Hepatic stellate cell (primary cell): ENCODE measurements around the gene RAPGEF6.
"Not testable (repeated sequence)": the region's sequence is repeated elsewhere in the genome, so short reads cannot be mapped to it uniquely, and the experiment has no call there.

ENCODE experiments used
- DNase-seq: peaks from one replicate; pipeline ENCODE4 v3.0.0; 2011; ENCODE audit warnings: low spot score

Gene RAPGEF6

DNA sequence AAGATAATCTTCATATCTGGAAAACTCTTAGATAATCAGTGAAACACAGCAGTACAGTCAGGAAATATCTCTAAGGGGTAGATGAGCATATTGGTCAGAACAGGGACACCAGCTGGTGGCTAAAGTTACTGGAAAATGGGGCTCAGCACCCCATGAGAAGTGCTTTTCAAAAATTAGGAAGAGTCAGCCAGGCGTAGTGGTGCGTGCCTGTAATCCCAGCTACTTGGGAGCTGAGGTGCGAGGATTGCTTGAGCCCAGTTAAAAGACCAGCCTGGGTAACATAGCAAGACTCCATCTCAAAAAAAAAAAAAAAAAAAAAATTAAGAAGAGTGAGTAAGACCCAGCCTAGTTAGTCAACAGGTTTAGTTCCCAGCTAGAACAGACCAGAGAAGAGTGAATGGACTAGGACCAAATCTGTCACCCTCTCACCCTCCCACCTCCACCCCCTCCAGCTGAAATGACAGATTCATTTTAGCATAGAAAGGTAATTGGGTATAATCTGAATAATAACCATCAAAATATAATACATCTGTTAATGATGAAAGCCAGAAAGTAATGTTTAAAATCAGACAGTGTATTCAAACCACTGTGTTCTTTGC lies 250.3 kb downstream of the RAPGEF6 start:
- DNase-seq, result no peak

- no peak for DNase-seq
These were observed 250.9 kb downstream of the RAPGEF6 start for GRCh38 chr5:131384173-131384572.

DNA sequence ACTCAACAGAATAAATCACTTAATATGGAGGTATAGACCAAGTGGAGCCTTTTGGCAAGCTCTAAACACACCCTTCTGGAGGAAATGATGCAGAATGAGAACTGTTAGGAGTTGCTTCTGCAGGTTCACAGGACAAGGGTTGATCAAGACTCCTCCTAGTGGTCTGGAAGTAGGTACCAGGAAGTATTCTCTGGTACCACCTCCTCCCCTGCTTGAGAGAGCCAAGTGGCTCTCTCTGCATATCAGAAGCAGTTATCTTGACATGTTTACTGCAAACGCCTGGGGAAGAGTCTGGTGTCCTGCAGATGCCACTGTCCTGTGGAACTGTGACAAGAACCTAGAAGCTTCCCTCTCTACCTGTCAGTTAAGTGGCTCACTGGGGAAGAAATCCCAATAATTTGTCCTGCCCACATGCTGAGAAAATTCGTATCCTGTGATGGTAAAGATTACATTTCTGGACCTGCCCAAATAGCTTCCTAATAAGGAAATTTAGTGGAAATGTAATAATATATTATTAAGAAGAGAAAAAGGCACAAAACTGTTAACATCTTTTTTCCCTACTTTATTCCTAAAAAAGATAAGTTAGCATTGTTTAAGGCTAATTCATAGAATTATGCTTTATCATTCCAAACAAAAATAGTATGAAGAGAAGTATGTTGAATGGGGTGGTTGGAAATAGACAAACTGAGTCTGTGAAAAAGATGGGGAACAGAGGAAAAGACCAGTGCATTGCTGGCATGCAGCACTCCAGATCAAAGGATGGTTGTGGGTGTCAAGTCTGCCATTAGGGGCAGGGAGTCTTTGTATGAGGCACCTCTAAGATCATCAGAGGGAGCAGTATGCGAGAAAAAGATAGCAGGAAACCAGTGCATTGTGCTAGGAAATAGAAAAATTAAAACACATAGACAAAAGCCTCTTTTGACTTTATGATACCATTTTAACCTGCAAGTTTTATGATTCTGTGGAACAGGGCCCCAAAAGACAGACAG lies 252.3 kb downstream of the RAPGEF6 start:
- peak; percentile 44 for DNase-seq

DNA sequence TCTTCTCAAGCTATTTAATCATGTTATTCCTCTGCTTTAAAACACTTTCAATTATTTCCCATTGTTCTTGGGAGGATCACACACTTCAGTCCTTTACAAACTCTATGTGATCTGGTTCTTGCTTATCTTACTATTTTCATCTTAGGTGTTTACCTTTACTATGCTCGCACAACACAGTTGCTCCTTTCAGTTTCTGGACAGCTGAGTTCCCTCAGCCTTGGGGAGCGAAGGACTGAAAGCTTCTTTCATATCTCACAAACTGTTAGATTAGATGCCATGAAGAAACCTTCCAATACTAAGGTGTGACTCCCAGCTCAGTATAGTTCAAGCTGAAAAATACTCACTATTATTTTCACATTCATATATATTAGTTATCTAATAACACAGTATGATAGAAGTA lies 253.3 kb downstream of the RAPGEF6 start:
- no peak for DNase-seq

DNA sequence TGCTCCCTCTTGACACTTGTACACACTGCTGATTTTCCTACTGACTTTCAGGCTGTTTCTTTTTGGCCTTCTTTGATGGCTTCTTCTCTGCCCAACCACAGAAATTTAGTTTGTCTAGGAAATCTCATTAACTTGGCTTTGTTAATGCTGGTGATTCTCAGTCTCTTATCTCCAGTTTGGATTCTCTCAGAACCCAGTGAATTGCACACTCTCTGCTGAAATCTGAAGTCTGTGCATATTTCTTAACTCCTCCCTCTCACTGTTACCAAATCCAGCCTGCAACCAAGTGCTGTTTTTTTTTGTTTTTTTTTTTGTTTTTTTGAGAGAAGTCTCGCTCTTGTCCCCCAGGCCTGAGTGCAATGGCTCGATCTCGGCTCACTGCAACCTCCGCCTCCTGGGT lies 254.0 kb downstream of the RAPGEF6 start:
- no peak for DNase-seq

DNA sequence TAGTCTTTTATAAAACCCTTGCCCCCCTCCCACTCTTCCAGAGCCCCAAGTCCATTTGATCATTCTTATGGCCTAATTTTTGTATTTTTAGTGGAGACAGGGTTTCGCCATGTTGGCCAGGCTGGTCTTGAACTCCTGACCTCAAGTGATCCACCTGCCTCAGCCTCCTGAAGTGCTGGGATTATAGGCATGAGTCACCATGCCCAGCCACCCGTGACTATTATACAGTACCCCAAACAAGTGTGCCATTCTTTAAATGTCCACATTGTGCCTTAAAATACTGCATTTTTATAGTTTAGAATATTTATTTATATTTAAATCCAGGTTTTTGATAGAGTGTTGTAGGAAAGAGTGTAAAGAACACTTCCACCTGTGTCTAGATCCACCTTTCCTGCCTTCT lies 254.8 kb downstream of the RAPGEF6 start:
- not testable (repeated sequence) for DNase-seq

DNA sequence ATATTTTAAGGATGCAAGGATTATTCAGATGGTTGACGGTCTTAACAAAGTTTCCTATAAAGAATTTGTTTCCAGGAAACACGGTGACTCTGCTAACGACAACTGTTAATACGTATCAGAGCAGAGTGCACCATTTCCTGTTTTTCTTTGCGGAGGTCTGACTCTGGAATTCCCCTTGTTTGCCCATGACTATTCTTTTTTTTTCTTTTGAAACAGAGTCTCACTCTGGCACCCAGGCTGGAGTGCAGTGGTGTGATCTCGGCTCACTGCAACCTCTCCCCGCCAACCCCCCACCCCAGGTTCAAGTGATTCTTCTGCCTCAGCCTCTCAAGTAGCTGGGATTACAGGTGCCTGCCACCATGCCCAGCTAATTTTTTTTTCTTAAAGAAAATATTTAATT lies 255.3 kb downstream of the RAPGEF6 start:
- no peak for DNase-seq

GRCh38 chr5:131378721-131379541 lies 256.1 kb downstream of the RAPGEF6 start:
- no peak for DNase-seq

- peak; percentile 12 for DNase-seq
These were observed 257.2 kb downstream of the RAPGEF6 start for GRCh38 chr5:131377785-131378325.

DNA sequence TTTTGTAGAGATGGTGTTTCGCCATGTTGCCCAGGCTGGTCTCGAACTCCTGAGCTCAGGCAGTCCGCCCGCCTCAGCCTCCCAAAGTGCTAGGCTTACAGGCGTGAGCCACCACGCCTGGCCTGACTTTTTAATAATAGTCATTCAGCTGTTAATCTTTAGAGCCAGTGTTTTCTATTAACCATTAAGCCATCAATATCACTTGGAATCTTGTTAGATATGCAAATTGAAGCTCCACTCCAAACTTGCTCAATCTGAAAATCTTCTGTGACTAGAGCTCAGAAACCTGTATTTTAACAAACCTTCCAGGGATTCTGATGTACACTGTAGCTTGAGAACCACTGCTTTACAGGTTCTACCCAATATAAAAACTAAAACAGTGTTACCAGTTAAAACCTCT lies 257.7 kb downstream of the RAPGEF6 start:
- no peak for DNase-seq

DNA sequence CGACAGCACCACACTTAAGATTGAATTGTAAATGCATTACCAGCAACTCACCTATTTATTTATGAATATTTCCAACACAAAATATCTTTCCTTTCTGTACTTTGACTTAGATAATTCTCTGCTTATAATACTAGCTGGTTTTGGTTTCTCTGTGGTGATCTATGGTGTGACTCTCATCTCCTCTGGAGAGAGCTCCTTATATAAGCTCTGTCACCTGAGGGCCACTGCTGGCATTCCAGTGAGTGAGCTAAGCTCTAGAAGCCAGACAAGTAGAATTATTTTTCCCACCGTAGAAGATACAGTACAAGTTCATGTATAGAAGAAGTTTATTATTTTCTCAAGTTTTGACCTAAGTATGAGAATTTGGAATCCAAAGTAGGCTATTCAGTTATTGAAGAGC lies 259.7 kb downstream of the RAPGEF6 start:
- no peak for DNase-seq
